Upper lobe of left lung (tissue), 6 donors: ENCODE results near the gene CST9L. TPM values are rescaled to one million over a fixed set of nuclear protein-coding genes. Genes with fewer than 3 reads are reported as not detected.

Source experiments
- ATAC-seq, 2 donors: fragments of 200-7000 bp; cut with Tn5 transposase; one replicate each; pipeline ENCODE4 v1.9.1; 2022; ENCODE audit warnings: mild to moderate bottlenecking in 2 of 2, moderate library complexity in 2 of 2; ENCODE audit not compliant: low FRiP score in 2 of 2
- DNase-seq, 2 donors: peaks; one replicate each; pipeline ENCODE4 v3.0.0-alpha.2; 2019 to 2020
- H3K27ac ChIP-seq, 4 donors: fragments of 200-600 bp; sonication (generic); one replicate each; pipeline ENCODE4 v1.5.1; 2016 to 2019
- H3K27me3 ChIP-seq, 4 donors: fragments of 200-600 bp; sonication (generic); one replicate each; pipeline ENCODE4 v1.5.1; 2017 to 2019
- H3K36me3 ChIP-seq, 4 donors: fragments of 200-600 bp; sonication (generic); one replicate each; pipeline ENCODE4 v1.5.1; 2016 to 2019
- H3K4me1 ChIP-seq, 4 donors: fragments of 200-600 bp; sonication (generic); one replicate each; pipeline ENCODE4 v1.5.1; 2018 to 2019
- H3K4me3 ChIP-seq, 4 donors: fragments of 200-600 bp; sonication (generic); one replicate each; pipeline ENCODE4 v1.5.1; 2017 to 2019; ENCODE audit warnings: mild to moderate bottlenecking in 2 of 4, moderate library complexity in 1 of 4
- H3K9me3 ChIP-seq, 4 donors: fragments of 200-600 bp; sonication (generic); one replicate each; pipeline ENCODE4 v1.5.1; 2018 to 2019
- EP300 ChIP-seq, 4 donors: sonication (generic); formaldehyde crosslinking; IDR thresholded peaks; one replicate each; pipeline ENCODE4 v1.5.1; 2017; ENCODE audit warnings: antibody characterized with exemption in 4 of 4, control low read depth in 2 of 4
- POLR2A ChIP-seq, 4 donors: fragments of 450-650 bp; IDR thresholded peaks; one replicate each; pipeline ENCODE4 v1.5.1; 2016 to 2017; ENCODE audit warnings: antibody characterized with exemption in 4 of 4, mild to moderate bottlenecking in 2 of 4
- POLR2AphosphoS5 ChIP-seq, 2 donors: sonication (generic); formaldehyde crosslinking; IDR thresholded peaks; one replicate each; pipeline ENCODE4 v1.5.1; 2017; ENCODE audit warnings: antibody characterized with exemption in 2 of 2
- WGBS, 2 donors: methylation state at CpG; one replicate each; pipeline ENCODE4 v1.1.5; 2017 to 2018; 5-methylcytosine and 5-hydroxymethylcytosine counted together
- total RNA-seq, 6 donors: library from RNA; depleted of rRNA in 4 of 6; stranded (reverse); fragments of >200 nt in 4 of 6; gene quantifications; one replicate each; pipeline versions ENCODE4 v1.1.0 to v1.2.1, GENCODE V29; 2016 to 2021
- TF ChIP-seq, protein P1 (sequence below), 6 experiments: fragments of 450-650 bp in 4 of 6; fragments of 200-600 bp in 2 of 6; sonication (generic) in 2 of 6; IDR thresholded peaks; one replicate each; pipeline ENCODE4 v1.5.1; 2016 to 2019; ENCODE audit warnings: antibody characterized with exemption in 6 of 6
- donor health status: DM: no; HTN: no; CAD: no; lungs with moderate emphysema.
- donor health status: DM: no; HTN: yes; CAD: no; lungs with severe emphysema.

CST9L gene
- total RNA-seq, 6 donors from 2014 or later, result not detected

DNA sequence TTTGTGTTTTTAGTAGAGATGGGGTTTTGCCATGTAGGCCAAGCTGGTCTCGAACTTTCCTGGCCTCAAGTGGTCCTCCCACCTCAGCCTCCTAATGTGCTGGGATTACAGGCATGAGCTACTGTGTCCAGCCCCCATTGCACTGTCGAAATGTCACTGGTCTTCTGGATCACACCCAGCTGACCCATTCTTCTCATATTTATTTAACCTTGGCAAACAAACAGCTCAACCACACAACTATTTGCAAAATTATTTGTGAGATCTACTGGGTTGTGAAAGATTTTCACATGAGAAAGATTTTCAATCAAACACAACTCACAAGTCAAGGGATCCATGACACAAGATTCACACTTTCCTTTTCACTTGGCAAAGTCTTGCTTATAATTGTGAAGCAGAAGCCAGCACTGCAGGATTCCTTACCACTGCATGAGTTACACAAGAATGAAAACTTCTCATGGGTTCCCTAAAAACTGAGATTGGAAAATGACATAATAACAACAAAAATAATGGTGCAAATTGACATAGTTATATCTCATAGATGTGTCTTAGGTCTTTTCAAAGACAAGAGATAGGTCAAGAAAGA lies 2.0 kb upstream of the CST9L start:
- H3K9me3 ChIP-seq, result no peaks in the 10 kb centered on the region
- WGBS, 2 donors, result 77 to 90% methylated on average over 2 of the region's 2 CpGs
- H3K27ac ChIP-seq, result no peak overlapping the region
- H3K36me3 ChIP-seq, result no peaks in the 10 kb centered on the region
- DNase-seq (no peak), ATAC-seq (no peak)
- no peaks in the 10 kb centered on the region for H3K27me3 ChIP-seq
- TF ChIP-seq EP300 (IDR thresholded peaks at IDR 0.05) (no peak), POLR2A (IDR thresholded peaks at IDR 0.05) (no peak), POLR2AphosphoS5 (IDR thresholded peaks at IDR 0.05) (no peak)
- TF ChIP-seq, protein P1, sequence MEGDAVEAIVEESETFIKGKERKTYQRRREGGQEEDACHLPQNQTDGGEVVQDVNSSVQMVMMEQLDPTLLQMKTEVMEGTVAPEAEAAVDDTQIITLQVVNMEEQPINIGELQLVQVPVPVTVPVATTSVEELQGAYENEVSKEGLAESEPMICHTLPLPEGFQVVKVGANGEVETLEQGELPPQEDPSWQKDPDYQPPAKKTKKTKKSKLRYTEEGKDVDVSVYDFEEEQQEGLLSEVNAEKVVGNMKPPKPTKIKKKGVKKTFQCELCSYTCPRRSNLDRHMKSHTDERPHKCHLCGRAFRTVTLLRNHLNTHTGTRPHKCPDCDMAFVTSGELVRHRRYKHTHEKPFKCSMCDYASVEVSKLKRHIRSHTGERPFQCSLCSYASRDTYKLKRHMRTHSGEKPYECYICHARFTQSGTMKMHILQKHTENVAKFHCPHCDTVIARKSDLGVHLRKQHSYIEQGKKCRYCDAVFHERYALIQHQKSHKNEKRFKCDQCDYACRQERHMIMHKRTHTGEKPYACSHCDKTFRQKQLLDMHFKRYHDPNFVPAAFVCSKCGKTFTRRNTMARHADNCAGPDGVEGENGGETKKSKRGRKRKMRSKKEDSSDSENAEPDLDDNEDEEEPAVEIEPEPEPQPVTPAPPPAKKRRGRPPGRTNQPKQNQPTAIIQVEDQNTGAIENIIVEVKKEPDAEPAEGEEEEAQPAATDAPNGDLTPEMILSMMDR (IDR thresholded peaks at IDR 0.05), result no peak
- no peak overlapping the region for H3K4me3 ChIP-seq
- no peaks in the 10 kb centered on the region for H3K4me1 ChIP-seq

DNA sequence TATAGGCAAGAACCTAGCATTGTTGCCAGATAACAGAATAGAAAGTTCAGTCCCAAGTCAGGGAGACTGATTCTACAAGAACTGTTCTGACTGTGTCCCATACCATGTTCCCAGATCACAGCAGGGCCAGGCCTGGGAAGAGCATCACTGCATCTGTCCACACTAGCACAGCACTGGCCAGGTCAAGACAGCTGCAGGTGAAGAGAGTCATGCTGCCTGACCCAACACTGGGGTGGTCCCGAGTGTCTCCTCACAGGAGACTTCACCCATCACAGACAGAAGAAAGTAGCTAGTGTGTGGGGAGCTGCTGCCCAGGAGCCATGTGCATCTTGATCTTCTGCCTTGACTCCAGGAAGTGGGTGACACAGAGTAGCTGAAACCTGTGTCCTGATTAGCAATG lies 1.3 kb upstream of the CST9L start:
- ATAC-seq (no peak), DNase-seq (no peak)
- H3K36me3 ChIP-seq, result no peaks in the 10 kb centered on the region
- no peaks in the 10 kb centered on the region for H3K4me1 ChIP-seq
- TF ChIP-seq POLR2A (IDR thresholded peaks at IDR 0.05) (no peak), EP300 (IDR thresholded peaks at IDR 0.05) (no peak), POLR2AphosphoS5 (IDR thresholded peaks at IDR 0.05) (no peak)
- H3K27me3 ChIP-seq, result no peaks in the 10 kb centered on the region
- WGBS, 2 donors, result 67 to 91% methylated on average over 1 of the region's 1 CpG
- H3K9me3 ChIP-seq, result no peaks in the 10 kb centered on the region
- H3K27ac ChIP-seq, result no peak overlapping the region
- no peak overlapping the region for H3K4me3 ChIP-seq

DNA sequence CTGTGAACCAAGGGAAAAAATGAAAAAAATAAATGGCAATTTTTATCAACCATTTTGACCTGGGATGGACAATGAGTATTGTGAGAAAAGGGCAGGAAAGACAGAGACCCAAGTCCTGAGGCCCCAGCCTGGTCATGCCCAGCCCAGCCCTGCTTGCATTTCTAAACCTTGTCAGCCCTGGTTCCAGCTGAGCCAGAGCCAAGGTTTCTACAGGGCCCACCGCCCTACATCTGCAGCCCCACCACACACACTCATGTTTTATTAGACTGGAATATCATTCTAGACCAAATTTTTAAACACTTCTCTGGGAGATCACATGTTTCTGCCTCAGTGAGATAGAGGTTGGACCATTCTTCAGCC lies 667 bp upstream of the CST9L start:
- Histone ChIP-seq H3K27ac (no peak overlapping the region), H3K36me3 (no peaks in the 10 kb centered on the region), H3K9me3 (no peaks in the 10 kb centered on the region), H3K4me1 (no peaks in the 10 kb centered on the region), H3K27me3 (no peaks in the 10 kb centered on the region), H3K4me3 (no peak overlapping the region)
- ATAC-seq (no peak), DNase-seq (no peak)
- 88 to 100% methylated on average over 1 of the region's 1 CpG for WGBS, 2 donors
- TF ChIP-seq POLR2AphosphoS5 (IDR thresholded peaks at IDR 0.05) (no peak), EP300 (IDR thresholded peaks at IDR 0.05) (no peak), POLR2A (IDR thresholded peaks at IDR 0.05) (no peak)
- TF ChIP-seq, protein P1 (IDR thresholded peaks at IDR 0.05), result no peak

DNA sequence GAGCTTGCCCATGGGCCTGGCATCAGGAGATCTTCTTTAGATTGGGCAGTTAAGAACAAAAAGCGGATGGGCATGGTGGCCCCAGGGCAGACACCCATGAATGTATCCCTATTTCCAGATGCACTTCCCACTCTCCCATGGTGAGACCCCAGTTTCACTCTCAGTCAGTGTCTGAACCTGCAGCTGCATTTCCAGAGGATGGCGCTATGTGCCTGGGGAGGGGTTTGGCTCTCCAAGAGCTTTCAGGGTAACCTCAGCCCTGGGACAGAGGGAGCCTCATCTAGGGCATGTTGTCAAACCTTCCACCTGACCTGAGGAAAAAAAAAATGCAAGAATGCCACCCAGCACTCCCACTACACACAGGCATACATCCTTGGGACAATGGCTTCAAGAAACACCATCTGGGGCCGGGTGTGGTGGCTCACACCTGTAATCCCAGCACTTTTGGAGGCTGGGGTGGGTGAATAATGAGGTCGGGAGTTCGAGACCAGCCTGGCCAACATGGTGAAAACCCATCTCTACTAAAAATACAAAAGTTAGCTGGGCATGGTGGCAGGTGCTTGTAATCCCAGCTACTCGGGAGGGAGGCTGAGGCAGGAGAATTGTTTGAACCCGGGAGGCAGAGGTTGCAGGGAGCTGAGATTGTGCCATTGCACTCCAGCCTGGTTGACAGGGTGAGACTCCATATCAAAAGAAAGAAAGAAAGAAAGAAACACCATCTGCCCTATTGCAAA lies 1.9 kb downstream of the CST9L start:
- peaks cover 0 to 15% (median 9%) of the 10 kb centered on the region in 4 donors for H3K9me3 ChIP-seq
- no peak overlapping the region for H3K4me3 ChIP-seq
- H3K36me3 ChIP-seq, result no peaks in the 10 kb centered on the region
- DNase-seq (no peak), ATAC-seq (no peak)
- TF ChIP-seq POLR2AphosphoS5 (IDR thresholded peaks at IDR 0.05) (no peak), EP300 (IDR thresholded peaks at IDR 0.05) (no peak), POLR2A (IDR thresholded peaks at IDR 0.05) (no peak)
- TF ChIP-seq, protein P1 (IDR thresholded peaks at IDR 0.05), result no peak
- whole genome bisulfite sequencing, 2 donors, result 75 to 82% methylated on average over 4 to 7 of the region's 7 CpGs
- no peaks in the 10 kb centered on the region for H3K27me3 ChIP-seq
- H3K27ac ChIP-seq, result no peak overlapping the region
- H3K4me1 ChIP-seq, result no peaks in the 10 kb centered on the region

DNA sequence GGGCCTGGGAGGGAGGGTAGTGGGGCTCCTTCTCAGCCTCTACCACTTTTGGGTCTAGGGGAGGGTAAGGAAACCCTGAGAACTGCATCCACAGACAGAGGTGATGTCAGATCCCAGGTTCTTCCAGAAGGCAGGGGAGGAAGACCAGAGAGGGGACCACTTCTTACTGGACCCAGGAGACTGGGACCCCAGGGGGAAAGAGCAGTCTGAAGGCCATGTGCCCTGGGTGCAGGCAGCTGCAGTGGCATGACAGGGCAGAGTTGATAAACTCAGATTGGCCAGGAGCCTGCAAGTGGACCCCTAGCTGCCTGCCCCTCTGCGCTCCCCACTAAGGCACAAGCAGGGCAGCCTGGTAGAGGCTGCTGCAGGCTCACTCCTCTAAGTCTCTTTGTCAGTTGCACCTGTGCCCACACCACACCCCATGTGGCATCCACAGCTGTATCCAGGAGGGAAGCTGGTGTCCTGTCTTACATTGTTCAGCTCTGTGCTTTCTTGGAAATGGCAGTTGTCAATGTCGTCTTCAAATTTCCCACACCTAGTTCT lies 2.7 kb downstream of the CST9L start:
- WGBS, 2 donors, result 88% methylated on average over 2 of the region's 2 CpGs
- Histone ChIP-seq H3K36me3 (no peaks in the 10 kb centered on the region), H3K4me3 (no peak overlapping the region), H3K9me3 (peaks cover 0 to 19% (median 12%) of the 10 kb centered on the region in 4 donors), H3K4me1 (no peaks in the 10 kb centered on the region), H3K27me3 (no peaks in the 10 kb centered on the region), H3K27ac (no peak overlapping the region)
- DNase-seq, result no peak
- ATAC-seq, result no peak
- TF ChIP-seq, protein P1 (IDR thresholded peaks at IDR 0.05), result no peak
